ENCODE data around the gene HRH3.

DNA sequence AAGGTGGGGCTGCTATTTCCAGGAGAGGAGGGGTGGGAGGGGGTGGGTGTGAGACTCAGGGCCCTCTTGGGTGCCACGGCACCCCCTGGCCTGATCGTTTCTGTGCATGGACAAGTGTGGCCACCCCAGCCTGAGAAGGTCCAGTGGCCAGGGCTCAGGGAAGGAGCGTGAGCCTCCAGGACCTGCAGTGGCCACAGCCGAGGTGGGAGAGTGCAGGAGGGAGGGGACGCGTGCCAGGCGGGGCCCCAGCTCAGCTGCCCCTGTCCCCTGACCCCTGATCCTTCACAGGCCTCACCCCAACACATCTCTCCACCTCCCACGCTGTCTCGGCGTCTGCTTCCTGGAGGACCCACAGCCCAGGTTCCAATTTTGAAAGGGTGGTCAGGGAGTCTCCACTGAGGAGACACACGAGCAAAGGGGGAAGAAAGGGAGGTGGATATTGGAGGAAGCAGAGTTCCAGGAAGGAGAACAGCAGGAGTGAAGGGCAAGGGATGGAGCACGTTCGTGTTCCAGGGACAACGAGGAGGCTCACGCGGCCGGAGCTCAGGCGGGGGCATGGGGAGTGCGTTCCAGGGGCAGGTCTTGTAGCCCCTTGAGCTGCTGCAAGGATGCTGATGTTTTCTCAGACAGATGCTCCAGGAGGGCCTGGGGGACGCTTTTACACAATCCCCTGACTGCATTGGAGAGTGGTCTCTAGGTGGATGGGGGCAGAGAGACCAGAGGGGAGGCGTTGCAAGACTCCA lies 4.2 kb upstream of the HRH3 start:
- no peak for TF ChIP-seq POLR2A (IDR thresholded peaks at IDR 0.05)
- TF ChIP-seq, protein P1, sequence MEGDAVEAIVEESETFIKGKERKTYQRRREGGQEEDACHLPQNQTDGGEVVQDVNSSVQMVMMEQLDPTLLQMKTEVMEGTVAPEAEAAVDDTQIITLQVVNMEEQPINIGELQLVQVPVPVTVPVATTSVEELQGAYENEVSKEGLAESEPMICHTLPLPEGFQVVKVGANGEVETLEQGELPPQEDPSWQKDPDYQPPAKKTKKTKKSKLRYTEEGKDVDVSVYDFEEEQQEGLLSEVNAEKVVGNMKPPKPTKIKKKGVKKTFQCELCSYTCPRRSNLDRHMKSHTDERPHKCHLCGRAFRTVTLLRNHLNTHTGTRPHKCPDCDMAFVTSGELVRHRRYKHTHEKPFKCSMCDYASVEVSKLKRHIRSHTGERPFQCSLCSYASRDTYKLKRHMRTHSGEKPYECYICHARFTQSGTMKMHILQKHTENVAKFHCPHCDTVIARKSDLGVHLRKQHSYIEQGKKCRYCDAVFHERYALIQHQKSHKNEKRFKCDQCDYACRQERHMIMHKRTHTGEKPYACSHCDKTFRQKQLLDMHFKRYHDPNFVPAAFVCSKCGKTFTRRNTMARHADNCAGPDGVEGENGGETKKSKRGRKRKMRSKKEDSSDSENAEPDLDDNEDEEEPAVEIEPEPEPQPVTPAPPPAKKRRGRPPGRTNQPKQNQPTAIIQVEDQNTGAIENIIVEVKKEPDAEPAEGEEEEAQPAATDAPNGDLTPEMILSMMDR (IDR thresholded peaks at IDR 0.05) = no peak
